Stimulated activated CD4-positive, alpha-beta T cell treated with anti-CD3 and anti-CD28 coated beads, Interleukin-15, amount 100 ng/mL, for 1 hour (primary cell): ENCODE results near the gene URB1.
"Not testable (repeated sequence)": the region's sequence is repeated elsewhere in the genome, so short reads cannot be mapped to it uniquely, and the experiment has no call there.

Experiments used
- DNase-seq, 2 donors: peaks; one replicate each; pipeline ENCODE4 v3.0.0-alpha.2; 2020; ENCODE audit warnings: low read depth in 1 of 2, low spot score in 1 of 2

URB1 gene

DNA sequence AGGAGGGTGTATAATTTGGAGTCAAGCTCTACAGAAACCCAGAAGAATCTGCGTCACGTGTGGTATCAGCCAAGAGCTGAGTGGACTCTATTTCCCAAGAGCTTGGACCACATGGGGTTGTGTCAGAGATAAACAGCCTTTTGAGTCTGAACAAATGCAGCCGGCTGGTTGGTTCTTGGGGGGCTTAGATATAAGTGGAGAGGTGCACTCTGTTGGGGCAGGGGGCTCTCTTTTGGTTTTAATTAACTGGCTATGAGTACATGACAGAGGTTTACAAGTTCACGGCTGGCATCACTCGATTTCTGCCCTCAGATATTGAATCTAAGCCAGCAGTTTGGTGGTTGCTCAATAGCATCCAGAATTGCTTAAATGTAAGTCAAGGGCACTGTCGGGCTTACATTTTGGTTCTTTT is 94.7 kb downstream of the URB1 start:
- no peak for DNase-seq

DNA sequence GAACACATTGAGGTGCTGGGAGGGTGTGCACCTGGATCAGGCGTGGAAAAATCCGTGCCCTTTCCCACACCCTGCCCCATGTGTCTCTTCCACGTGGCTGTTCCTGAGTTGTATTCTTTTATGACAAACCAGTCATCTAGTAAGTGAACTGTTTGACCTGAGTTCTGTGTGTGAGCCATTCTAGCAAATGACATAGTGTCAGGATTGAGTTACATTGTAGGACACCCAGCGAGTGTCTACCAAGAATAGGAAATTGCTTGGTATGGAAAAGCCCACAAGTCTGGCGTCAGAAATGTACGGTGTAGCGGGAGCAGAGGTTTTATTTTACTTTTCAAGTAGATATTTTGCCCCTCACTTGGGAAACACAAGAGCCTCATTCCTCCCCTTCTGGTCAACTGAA is 95.4 kb downstream of the URB1 start:
- no peak for DNase-seq

DNA sequence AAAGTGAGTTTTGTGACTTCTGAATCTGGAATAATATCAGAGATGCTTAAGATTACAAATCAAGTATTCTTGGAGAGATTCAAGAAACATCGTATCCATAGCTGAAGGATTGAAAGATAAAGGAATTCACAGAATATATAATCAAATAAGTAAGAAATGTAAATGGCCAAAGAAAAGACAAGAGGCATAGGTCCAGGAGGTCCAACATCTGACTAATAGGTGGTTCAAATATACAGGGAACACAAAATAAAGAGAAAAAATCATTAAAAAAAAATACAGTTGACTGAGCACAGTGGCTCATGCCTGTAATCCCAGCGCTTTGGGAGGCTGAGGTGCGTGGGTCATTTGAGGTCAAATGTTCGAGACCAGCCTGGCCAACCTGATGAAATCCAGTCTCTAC is 107.3 kb downstream of the URB1 start:
- no peak for DNase-seq

DNA sequence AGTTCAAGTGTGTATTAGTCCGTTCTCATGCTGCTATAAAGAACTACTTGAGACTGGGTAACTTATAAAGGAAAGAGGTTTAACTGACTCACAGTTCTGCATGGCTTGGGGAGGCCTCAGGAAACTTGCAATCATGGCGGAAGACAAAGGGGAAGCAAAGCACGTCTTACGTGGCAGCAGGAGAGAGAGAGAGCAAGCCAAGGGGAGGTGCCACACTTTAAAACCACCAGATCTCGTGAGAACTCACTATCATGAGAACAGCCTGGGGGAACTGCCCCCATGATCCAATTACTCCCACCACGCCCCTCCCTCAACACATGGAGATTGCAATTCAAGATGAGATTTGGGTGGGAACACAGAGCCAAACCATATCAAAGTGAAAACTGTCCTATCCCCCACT is 109.8 kb downstream of the URB1 start:
- DNase-seq, result no peak

DNA sequence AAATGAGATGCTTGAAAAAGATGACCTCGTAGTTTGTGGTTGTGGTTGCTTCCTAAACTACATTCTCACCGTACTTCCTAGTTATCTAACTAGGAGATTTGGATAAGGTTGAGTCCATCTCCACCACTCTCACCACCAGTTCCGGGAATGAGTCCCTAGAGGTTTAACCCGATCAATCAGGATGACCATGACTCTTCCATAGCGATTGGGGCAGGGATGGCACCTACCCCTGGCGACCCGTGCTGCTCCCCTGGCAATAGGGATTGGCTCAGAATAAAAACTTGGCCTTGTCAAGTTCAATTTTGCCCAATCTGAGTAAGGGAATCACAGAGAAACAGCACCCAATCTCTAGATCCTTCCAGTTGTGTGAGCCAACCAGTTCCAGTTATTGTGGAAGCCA is 111.3 kb downstream of the URB1 start:
- DNase-seq, result no peak

DNA sequence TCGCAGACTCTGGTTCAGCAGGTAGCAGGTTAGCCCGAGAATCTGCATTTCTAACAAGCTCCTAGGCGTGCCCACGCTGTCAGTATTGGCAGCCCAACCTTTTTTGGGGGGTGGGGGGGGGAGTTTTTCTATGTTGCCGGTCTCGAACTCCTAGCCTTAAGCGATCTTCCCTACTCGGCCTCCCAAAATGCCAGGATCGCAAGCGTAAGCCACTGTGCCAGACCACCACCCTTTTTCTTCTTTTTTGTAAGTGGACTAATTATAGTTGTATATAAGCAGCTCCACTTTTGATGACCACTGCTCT is 113.5 kb downstream of the URB1 start:
- no peak for DNase-seq

DNA sequence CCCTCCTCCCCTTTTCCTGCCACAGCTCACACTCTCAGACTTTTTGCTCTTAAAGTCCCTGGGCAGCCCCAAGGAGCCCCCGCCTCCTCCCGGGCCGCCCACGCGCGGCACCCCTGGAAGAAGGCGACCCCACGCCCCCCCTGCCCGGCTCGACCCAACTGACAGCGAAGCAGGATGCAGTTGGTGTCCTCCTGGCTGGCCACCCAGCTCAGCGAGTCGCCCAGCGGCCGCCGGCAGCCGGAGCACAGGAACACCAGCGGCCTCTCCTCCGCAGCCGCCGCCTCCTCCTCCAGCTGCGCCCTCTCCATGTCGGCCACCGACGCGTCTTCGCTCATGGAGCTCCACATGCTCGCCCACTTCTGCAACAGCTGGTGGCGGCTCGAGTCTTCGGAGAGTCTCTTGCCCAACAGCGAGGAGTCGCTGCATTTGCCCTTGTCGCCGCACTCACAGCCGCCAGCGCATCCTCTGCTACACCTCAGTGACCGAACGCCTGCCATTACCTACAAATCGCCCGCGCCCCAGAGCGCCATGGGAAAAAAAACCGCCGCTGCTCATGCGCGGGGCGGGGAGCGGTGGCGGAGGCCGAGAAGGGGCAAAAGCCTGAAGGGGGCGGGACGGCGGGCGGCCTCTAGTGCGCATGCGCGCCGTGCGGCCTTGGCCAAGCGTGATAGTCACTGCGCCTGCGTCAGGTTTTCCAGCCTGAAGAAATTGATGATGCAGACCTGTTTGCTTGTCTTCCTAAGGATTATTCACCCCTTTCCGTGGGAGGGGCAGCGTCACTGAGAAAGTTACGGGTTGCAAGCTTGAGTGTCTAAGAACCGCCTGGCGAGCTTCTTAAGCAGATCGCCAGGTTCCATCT is 114.1 kb downstream of the URB1 start, which contains the start of gene MIS18A:
Gene MIS18A, minus strand, starts transcription at position 532 of the 859 bp plus-strand sequence. Its CDS starts 35 bp downstream, at position 497.
- peak; percentile 97 to 98 for DNase-seq

DNA sequence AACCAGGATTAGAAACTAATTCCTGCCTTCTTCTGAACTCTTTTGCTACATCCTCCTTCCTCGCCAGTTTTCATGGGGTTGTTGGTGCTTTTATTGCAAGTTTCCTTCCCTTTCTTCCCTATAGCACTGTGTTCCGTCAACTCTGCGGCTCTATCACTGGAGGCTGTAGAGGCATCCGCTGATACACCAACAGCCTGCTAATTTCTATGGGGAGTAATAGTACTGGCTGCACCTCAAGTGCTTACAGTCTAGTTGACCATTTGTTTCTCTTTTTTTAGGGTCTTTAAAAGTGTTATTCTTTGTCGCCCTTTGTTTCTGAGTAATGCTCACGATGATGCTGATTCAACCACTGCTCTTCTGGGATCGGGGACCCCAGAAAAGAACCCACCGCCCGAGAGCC is 114.7 kb downstream of the URB1 start:
- no peak for DNase-seq

DNA sequence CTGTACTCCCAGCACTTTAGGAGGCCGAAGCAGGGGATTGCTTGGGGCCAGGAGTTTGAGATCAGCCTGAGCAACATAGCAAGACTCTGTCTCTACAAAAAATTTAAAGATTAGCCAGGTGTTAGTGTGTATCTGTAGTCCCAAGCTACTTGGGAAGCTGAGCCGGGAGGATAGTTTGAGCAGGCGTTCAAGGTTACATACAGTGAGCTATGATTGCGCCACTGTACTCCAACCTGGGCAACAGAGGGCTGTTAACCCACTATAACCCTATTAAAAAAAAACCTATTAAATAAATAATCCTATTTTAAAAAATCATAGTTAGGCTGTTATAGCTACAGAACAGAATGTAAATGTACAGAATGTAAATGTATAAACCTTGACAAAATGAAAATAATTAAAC is 116.1 kb downstream of the URB1 start:
- no peak for DNase-seq

DNA sequence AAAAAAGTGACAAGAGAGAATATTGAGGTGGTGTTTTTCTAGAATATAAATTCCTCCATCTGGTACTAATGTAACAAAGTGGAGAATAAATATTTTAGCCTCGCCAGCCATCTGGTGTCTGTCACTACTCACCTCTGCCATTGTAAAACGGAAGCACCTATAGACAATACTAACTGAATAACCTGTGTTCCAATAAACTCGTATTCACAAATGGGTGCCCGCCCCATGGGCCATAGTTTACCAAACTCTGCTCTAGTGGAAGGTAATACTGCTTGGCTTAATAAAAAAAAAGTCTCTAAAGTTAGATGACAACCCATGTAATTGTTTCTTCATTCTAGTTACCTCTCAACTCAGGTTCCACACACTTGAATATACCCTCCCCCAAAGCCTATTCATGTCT is 122.1 kb downstream of the URB1 start:
- DNase-seq, result no peak

DNA sequence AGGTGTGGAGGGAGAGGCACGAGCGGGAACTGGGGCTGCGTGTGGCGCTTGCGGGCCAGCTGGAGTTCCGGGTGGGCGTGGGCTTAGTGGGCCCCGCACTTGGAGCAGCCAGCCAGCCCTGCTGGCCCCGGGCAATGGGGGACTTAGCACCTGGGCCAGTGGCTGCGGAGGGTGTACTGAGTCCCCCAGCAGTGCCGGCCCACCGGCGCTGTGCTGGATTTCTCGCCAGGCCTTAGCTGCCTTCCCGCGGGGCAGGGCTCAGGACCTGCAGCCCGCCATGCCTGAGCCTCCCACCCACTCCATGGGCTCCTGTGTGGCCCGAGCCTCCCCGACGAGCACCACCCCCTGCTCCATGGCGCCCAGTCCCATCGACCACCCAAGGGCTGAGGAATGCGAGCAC is 127.5 kb downstream of the URB1 start:
- not testable (repeated sequence) for DNase-seq

DNA sequence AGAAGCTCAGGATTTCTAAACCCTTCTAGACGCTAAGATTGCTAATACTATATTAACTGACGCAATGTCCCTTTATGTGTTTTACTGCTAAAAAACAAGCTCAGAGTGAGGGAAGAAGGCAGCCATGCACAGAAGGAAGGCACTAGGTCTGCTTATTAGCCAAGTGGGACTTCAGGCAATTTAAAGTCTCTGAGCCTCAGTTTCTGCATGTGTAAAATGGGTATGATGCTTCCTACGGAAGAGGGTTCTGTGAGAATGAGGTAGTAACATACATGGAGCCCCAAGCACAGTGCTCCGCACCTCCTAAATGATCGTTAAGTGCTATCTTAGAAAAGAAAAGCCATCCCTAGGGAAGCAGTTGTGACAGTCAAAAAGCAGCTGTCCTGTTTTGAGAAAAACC is 130.9 kb downstream of the URB1 start:
- no peak for DNase-seq
